ENCODE data around the gene SMAD3.

GRCh38 chr15:67082007-67082536, 16.7 kb downstream of the SMAD3 start:
- TF ChIP-seq, protein P1, sequence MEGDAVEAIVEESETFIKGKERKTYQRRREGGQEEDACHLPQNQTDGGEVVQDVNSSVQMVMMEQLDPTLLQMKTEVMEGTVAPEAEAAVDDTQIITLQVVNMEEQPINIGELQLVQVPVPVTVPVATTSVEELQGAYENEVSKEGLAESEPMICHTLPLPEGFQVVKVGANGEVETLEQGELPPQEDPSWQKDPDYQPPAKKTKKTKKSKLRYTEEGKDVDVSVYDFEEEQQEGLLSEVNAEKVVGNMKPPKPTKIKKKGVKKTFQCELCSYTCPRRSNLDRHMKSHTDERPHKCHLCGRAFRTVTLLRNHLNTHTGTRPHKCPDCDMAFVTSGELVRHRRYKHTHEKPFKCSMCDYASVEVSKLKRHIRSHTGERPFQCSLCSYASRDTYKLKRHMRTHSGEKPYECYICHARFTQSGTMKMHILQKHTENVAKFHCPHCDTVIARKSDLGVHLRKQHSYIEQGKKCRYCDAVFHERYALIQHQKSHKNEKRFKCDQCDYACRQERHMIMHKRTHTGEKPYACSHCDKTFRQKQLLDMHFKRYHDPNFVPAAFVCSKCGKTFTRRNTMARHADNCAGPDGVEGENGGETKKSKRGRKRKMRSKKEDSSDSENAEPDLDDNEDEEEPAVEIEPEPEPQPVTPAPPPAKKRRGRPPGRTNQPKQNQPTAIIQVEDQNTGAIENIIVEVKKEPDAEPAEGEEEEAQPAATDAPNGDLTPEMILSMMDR (IDR thresholded peaks at IDR 0.05) = no peak
- no peak for TF ChIP-seq EZH2 (IDR thresholded peaks at IDR 0.05; ENCODE audit: borderline replicate concordance, insufficient read depth, low read depth, low read length, poor library complexity, severe bottlenecking)
